KOPT-K1 (cell line): ENCODE measurements around the gene NUDT16L1.

Experiments used
- H3K27ac ChIP-seq: fragments of 200-600 bp; sonication (generic); 2 replicates; pipeline ENCODE4 v1.5.1; 2016; ENCODE audit warnings: antibody characterized with exemption, mild to moderate bottlenecking, low read depth, low read length; ENCODE audit not compliant: poor library complexity, severe bottlenecking
- H3K36me3 ChIP-seq: fragments of 200-600 bp; sonication (generic); 2 replicates; pipeline ENCODE4 v1.5.1; 2017; ENCODE audit warnings: antibody characterized with exemption, mild to moderate bottlenecking, low read length, moderate library complexity; ENCODE audit not compliant: insufficient read depth
- H3K9me3 ChIP-seq: fragments of 200-600 bp; sonication (generic); 2 replicates; pipeline ENCODE4 v1.5.1; 2017; ENCODE audit warnings: antibody characterized with exemption, low read length, mild to moderate bottlenecking; ENCODE audit not compliant: insufficient read depth, poor library complexity, severe bottlenecking

The NUDT16L1 gene

GRCh38 chr16:4694642-4695451 is 1.5 kb downstream of the NUDT16L1 start:
- no peak overlapping the region for H3K27ac ChIP-seq
- peaks cover 51% of the 10 kb centered on the region for H3K36me3 ChIP-seq
- H3K9me3 ChIP-seq: no peaks in the 10 kb centered on the region

GRCh38 chr16:4695473-4696171 is 2.3 kb downstream of the NUDT16L1 start:
- no peak overlapping the region for H3K27ac ChIP-seq
- no peaks in the 10 kb centered on the region for H3K9me3 ChIP-seq
- peaks cover 58% of the 10 kb centered on the region for H3K36me3 ChIP-seq

GRCh38 chr16:4696172-4696904 is 3.0 kb downstream of the NUDT16L1 start:
- peaks cover 64% of the 10 kb centered on the region for H3K36me3 ChIP-seq
- no peaks in the 10 kb centered on the region for H3K9me3 ChIP-seq
- no peak overlapping the region for H3K27ac ChIP-seq

- H3K36me3 ChIP-seq: peaks cover 72% of the 10 kb centered on the region
- no peak overlapping the region for H3K27ac ChIP-seq
- no peaks in the 10 kb centered on the region for H3K9me3 ChIP-seq
Measured at GRCh38 chr16:4696905-4697847, 3.8 kb downstream of the NUDT16L1 start.

GRCh38 chr16:4697848-4698291 is 4.5 kb downstream of the NUDT16L1 start:
- H3K9me3 ChIP-seq: no peaks in the 10 kb centered on the region
- peaks cover 79% of the 10 kb centered on the region for H3K36me3 ChIP-seq
- no peak overlapping the region for H3K27ac ChIP-seq

- Histone ChIP-seq H3K36me3 (peaks cover 79% of the 10 kb centered on the region), H3K9me3 (no peaks in the 10 kb centered on the region), H3K27ac (no peak overlapping the region)
Measured at GRCh38 chr16:4698321-4699045, 5.1 kb downstream of the NUDT16L1 start.

GRCh38 chr16:4699046-4699556 is 5.7 kb downstream of the NUDT16L1 start:
- no peak overlapping the region for H3K27ac ChIP-seq
- H3K36me3 ChIP-seq: peaks cover 82% of the 10 kb centered on the region
- H3K9me3 ChIP-seq: no peaks in the 10 kb centered on the region

GRCh38 chr16:4700380-4700996 is 7.1 kb downstream of the NUDT16L1 start:
- no peaks in the 10 kb centered on the region for H3K9me3 ChIP-seq
- peaks cover 86% of the 10 kb centered on the region for H3K36me3 ChIP-seq
- no peak overlapping the region for H3K27ac ChIP-seq

GRCh38 chr16:4700997-4701743 is 7.8 kb downstream of the NUDT16L1 start:
- no peaks in the 10 kb centered on the region for H3K9me3 ChIP-seq
- peaks cover 79% of the 10 kb centered on the region for H3K36me3 ChIP-seq
- no peak overlapping the region for H3K27ac ChIP-seq

- peaks cover 79% of the 10 kb centered on the region for H3K36me3 ChIP-seq
Measured at GRCh38 chr16:4701791-4702465, 8.6 kb downstream of the NUDT16L1 start.

GRCh38 chr16:4702466-4702808 is 9.1 kb downstream of the NUDT16L1 start:
- Histone ChIP-seq H3K9me3 (no peaks in the 10 kb centered on the region), H3K27ac (no peak overlapping the region), H3K36me3 (peaks cover 79% of the 10 kb centered on the region)

More at GRCh38 chr16:4701791-4702465, 8.6 kb downstream of the NUDT16L1 start:
- Histone ChIP-seq H3K27ac (no peak overlapping the region), H3K9me3 (no peaks in the 10 kb centered on the region)

GRCh38 chr16:4703906-4704305 is 10.5 kb downstream of the NUDT16L1 start:
- Histone ChIP-seq H3K36me3 (peaks cover 68% of the 10 kb centered on the region), H3K27ac (no peak overlapping the region), H3K9me3 (no peaks in the 10 kb centered on the region)
